GM23338 (cell line): ENCODE data around the gene OPRD1. TPM values are rescaled to one million over a fixed set of nuclear protein-coding genes. Genes with fewer than 3 reads are reported as not detected.

Experiments
- ATAC-seq: fragments of 200-7000 bp; cut with Tn5 transposase; 3 replicates; pipeline ENCODE4 v1.9.1; 2020
- DNase-seq: peaks from one replicate; pipeline ENCODE4 v3.0.0-alpha.2; 2015; ENCODE audit warnings: low spot score
- H2AFZ ChIP-seq: fragments of 200-600 bp; sonication (generic); 2 replicates; pipeline ENCODE4 v1.8.0; 2016; ENCODE audit warnings: antibody characterized with exemption, mild to moderate bottlenecking, moderate library complexity
- H3F3A ChIP-seq: fragments of 200-600 bp; sonication (generic); replicated peaks from 2 replicates; pipeline ENCODE4 v1.8.0; 2017; ENCODE audit warnings: antibody characterized with exemption, mixed run types, low read depth
- H3K27ac ChIP-seq: fragments of 200-600 bp; sonication (generic); 2 replicates; pipeline ENCODE4 v1.6.1; 2016; ENCODE audit warnings: low read depth
- H3K27me3 ChIP-seq: fragments of 200-600 bp; sonication (generic); 2 replicates; pipeline ENCODE4 v1.8.0; 2016; ENCODE audit warnings: mild to moderate bottlenecking, mixed run types, moderate library complexity; ENCODE audit not compliant: insufficient read depth
- H3K36me3 ChIP-seq: fragments of 200-600 bp; sonication (generic); 2 replicates; pipeline ENCODE4 v1.8.0; 2016; ENCODE audit warnings: mild to moderate bottlenecking; ENCODE audit not compliant: insufficient read depth
- H3K4me1 ChIP-seq: fragments of 200-600 bp; sonication (generic); 2 replicates; pipeline ENCODE4 v1.8.0; 2016; ENCODE audit warnings: mild to moderate bottlenecking, moderate library complexity; ENCODE audit not compliant: insufficient read depth
- H3K4me2 ChIP-seq: fragments of 200-600 bp; sonication (generic); 2 replicates; pipeline ENCODE4 v1.7.1; 2017; ENCODE audit warnings: mixed run types
- H3K4me3 ChIP-seq: fragments of 200-600 bp; sonication (generic); 2 replicates; pipeline ENCODE4 v1.6.1; 2016; ENCODE audit warnings: mixed run types
- H3K79me2 ChIP-seq: fragments of 200-600 bp; sonication (generic); replicated peaks from 2 replicates; pipeline ENCODE4 v1.8.0; 2017; ENCODE audit warnings: mild to moderate bottlenecking; ENCODE audit not compliant: insufficient read depth
- H3K9me2 ChIP-seq: fragments of 200-600 bp; sonication (generic); 2 replicates; pipeline ENCODE4 v1.8.0; 2017; ENCODE audit not compliant: insufficient read depth
- H4K20me1 ChIP-seq: fragments of 200-600 bp; sonication (generic); replicated peaks from 2 replicates; pipeline ENCODE4 v1.8.0; 2017; ENCODE audit warnings: mild to moderate bottlenecking; ENCODE audit not compliant: insufficient read depth
- H3K27ac Mint-ChIP-seq: 2 replicates; pipeline ENCODE4 v1.8.0; 2020; ENCODE audit warnings: inconsistent platforms, mild to moderate bottlenecking, moderate library complexity, mixed read lengths
- H3K27me3 Mint-ChIP-seq: 3 replicates; pipeline ENCODE4 v1.8.0; 2022; ENCODE audit warnings: low read depth, mild to moderate bottlenecking, moderate library complexity, mixed read lengths, inconsistent platforms; ENCODE audit not compliant: insufficient read depth, poor library complexity
- H3K36me3 Mint-ChIP-seq: 3 replicates; pipeline ENCODE4 v1.8.0; 2021; ENCODE audit warnings: low read depth, mild to moderate bottlenecking, inconsistent platforms, moderate library complexity, mixed read lengths
- H3K4me1 Mint-ChIP-seq: 3 replicates; pipeline ENCODE4 v1.8.0; 2020; ENCODE audit warnings: mild to moderate bottlenecking, inconsistent platforms, mixed read lengths
- H3K4me3 Mint-ChIP-seq: 3 replicates; pipeline ENCODE4 v1.8.0; 2021; ENCODE audit warnings: moderate library complexity, mild to moderate bottlenecking, inconsistent platforms, mixed read lengths
- H3K9me3 Mint-ChIP-seq: 3 replicates; pipeline ENCODE4 v1.8.0; 2020; ENCODE audit warnings: moderate library complexity, mild to moderate bottlenecking, inconsistent platforms, mixed read lengths
- EZH2phosphoT487 ChIP-seq: fragments of 200-600 bp; sonication (generic); IDR thresholded peaks from one replicate; pipeline ENCODE4 v1.8.1; 2018; ENCODE audit warnings: antibody characterized with exemption; ENCODE audit not compliant: unreplicated experiment
- JUNB ChIP-seq: IDR thresholded peaks from one replicate; pipeline ENCODE4 v1.6.1; 2016; ENCODE audit warnings: antibody characterized with exemption; ENCODE audit not compliant: unreplicated experiment
- NANOG ChIP-seq: IDR thresholded peaks from 2 replicates; pipeline ENCODE4 v1.6.1; 2016; ENCODE audit warnings: antibody characterized with exemption, borderline replicate concordance
- STAT1 ChIP-seq: IDR thresholded peaks from one replicate; pipeline ENCODE4 v1.6.1; 2016; ENCODE audit warnings: antibody characterized with exemption; ENCODE audit not compliant: unreplicated experiment
- ZNF331 ChIP-seq: fragments of 250-450 bp; sonication (Bioruptor Pico); IDR thresholded peaks from 2 replicates; pipeline ENCODE4 v1.5.0; 2020; ENCODE audit warnings: low read depth, mild to moderate bottlenecking, moderate library complexity
- polyA plus RNA-seq: library from polyadenylated mRNA; unstranded; fragments of >200 nt; fragmentation: Nextera tagmentation; extraction: Ambion mirVana; gene quantifications from 2 replicates; pipeline ENCODE4 v1.2.1, GENCODE V29; 2016
- total RNA-seq: library from RNA; depleted of rRNA; stranded (reverse); fragments of >200 nt; shearing (Covaris generic); gene quantifications from 2 replicates; pipeline ENCODE4 v1.2.3, GENCODE V29; 2014
- TF ChIP-seq, protein P1 (sequence below): fragments of 250-450 bp; sonication (Bioruptor Pico); IDR thresholded peaks from 2 replicates; pipeline ENCODE4 v1.5.0; 2020; ENCODE audit warnings: mild to moderate bottlenecking, moderate library complexity
- TF ChIP-seq, protein P2 (sequence below): IDR thresholded peaks from 2 replicates; pipeline ENCODE4 v1.6.1; 2016; ENCODE audit warnings: antibody characterized with exemption

The OPRD1 gene
- total and polyA plus RNA-seq, 2 experiments from 2014 or later, result 0.55 to 2.3 TPM

DNA sequence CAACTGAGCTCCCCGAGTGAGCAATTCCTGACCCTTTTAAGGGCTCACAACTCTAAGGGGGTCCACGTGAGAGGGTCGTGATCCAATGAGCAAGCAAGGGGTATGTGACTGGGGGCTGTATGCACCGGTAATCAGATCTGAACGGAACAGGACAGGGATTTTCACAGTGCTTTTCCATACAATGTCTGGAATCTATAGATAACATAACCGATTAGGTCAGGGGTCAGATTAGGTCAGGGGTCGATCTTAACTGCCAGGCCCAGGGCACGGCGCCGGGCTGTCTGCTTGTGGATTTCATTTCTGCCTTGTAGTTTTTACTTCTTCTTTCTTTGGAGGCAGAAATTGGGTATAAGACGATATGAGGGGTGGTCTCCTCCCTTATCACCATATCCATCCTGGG, 30.7 kb upstream of the OPRD1 start:
- Mint-ChIP-seq H3K36me3 (no peaks in the 10 kb centered on the region), H3K9me3 (no peaks in the 10 kb centered on the region), H3K4me3 (no peak overlapping the region), H3K4me1 (peaks cover 8% of the 10 kb centered on the region), H3K27ac (no peak overlapping the region), H3K27me3 (peaks cover 9% of the 10 kb centered on the region)
- no peaks in the 10 kb centered on the region for H3K4me1 ChIP-seq
- H3K27me3 ChIP-seq, result no peaks in the 10 kb centered on the region
- no peaks in the 10 kb centered on the region for H4K20me1 ChIP-seq
- no peak overlapping the region for H2AFZ ChIP-seq
- ATAC-seq (no peak), DNase-seq (no peak)
- no peaks in the 10 kb centered on the region for H3K79me2 ChIP-seq
- H3K4me3 ChIP-seq, result no peak overlapping the region
- no peak overlapping the region for H3K27ac ChIP-seq
- no peaks in the 10 kb centered on the region for H3K9me2 ChIP-seq
- TF ChIP-seq JUNB (no peak), ZNF331 (CRISPR knock-in tag) (no peak), NANOG (no peak), STAT1 (no peak), EZH2phosphoT487 (no peak)
- TF ChIP-seq, protein P1, sequence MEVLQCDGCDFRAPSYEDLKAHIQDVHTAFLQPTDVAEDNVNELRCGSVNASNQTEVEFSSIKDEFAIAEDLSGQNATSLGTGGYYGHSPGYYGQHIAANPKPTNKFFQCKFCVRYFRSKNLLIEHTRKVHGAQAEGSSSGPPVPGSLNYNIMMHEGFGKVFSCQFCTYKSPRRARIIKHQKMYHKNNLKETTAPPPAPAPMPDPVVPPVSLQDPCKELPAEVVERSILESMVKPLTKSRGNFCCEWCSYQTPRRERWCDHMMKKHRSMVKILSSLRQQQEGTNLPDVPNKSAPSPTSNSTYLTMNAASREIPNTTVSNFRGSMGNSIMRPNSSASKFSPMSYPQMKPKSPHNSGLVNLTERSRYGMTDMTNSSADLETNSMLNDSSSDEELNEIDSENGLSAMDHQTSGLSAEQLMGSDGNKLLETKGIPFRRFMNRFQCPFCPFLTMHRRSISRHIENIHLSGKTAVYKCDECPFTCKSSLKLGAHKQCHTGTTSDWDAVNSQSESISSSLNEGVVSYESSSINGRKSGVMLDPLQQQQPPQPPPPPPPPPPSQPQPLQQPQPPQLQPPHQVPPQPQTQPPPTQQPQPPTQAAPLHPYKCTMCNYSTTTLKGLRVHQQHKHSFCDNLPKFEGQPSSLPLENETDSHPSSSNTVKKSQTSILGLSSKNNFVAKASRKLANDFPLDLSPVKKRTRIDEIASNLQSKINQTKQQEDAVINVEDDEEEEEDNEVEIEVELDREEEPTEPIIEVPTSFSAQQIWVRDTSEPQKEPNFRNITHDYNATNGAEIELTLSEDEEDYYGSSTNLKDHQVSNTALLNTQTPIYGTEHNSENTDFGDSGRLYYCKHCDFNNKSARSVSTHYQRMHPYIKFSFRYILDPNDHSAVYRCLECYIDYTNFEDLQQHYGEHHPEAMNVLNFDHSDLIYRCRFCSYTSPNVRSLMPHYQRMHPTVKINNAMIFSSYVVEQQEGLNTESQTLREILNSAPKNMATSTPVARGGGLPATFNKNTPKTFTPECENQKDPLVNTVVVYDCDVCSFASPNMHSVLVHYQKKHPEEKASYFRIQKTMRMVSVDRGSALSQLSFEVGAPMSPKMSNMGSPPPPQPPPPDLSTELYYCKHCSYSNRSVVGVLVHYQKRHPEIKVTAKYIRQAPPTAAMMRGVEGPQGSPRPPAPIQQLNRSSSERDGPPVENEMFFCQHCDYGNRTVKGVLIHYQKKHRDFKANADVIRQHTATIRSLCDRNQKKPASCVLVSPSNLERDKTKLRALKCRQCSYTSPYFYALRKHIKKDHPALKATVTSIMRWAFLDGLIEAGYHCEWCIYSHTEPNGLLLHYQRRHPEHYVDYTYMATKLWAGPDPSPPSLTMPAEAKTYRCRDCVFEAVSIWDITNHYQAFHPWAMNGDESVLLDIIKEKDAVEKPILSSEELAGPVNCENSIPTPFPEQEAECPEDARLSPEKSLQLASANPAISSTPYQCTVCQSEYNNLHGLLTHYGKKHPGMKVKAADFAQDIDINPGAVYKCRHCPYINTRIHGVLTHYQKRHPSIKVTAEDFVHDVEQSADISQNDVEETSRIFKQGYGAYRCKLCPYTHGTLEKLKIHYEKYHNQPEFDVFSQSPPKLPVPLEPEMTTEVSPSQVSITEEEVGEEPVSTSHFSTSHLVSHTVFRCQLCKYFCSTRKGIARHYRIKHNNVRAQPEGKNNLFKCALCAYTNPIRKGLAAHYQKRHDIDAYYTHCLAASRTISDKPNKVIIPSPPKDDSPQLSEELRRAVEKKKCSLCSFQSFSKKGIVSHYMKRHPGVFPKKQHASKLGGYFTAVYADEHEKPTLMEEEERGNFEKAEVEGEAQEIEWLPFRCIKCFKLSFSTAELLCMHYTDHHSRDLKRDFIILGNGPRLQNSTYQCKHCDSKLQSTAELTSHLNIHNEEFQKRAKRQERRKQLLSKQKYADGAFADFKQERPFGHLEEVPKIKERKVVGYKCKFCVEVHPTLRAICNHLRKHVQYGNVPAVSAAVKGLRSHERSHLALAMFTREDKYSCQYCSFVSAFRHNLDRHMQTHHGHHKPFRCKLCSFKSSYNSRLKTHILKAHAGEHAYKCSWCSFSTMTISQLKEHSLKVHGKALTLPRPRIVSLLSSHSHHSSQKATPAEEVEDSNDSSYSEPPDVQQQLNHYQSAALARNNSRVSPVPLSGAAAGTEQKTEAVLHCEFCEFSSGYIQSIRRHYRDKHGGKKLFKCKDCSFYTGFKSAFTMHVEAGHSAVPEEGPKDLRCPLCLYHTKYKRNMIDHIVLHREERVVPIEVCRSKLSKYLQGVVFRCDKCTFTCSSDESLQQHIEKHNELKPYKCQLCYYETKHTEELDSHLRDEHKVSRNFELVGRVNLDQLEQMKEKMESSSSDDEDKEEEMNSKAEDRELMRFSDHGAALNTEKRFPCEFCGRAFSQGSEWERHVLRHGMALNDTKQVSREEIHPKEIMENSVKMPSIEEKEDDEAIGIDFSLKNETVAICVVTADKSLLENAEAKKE (CRISPR knock-in tag), result no peak
- TF ChIP-seq, protein P2, sequence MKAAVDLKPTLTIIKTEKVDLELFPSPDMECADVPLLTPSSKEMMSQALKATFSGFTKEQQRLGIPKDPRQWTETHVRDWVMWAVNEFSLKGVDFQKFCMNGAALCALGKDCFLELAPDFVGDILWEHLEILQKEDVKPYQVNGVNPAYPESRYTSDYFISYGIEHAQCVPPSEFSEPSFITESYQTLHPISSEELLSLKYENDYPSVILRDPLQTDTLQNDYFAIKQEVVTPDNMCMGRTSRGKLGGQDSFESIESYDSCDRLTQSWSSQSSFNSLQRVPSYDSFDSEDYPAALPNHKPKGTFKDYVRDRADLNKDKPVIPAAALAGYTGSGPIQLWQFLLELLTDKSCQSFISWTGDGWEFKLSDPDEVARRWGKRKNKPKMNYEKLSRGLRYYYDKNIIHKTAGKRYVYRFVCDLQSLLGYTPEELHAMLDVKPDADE, result no peak
- H3K36me3 ChIP-seq, result no peaks in the 10 kb centered on the region
- no peaks in the 10 kb centered on the region for H3F3A ChIP-seq
- H3K4me2 ChIP-seq, result no peak overlapping the region
